GM12864 (cell line): ENCODE results near the gene ASCC3.

ENCODE experiments used
- DNase-seq: peaks from one replicate; pipeline ENCODE4 v3.0.0-alpha.2; 2011; ENCODE audit warnings: low read depth
- H3K4me3 ChIP-seq: 2 replicates; pipeline ENCODE4 v1.5.1; 2011; ENCODE audit warnings: mild to moderate bottlenecking, low read depth, low read length, control low read depth
- TF ChIP-seq, protein P1 (sequence below): IDR thresholded peaks from 2 replicates; pipeline ENCODE4 v1.5.1; 2011; ENCODE audit warnings: low read depth, mild to moderate bottlenecking, moderate library complexity, low read length, control low read depth, inconsistent platforms; ENCODE audit errors: missing control alignments

The ASCC3 gene

DNA sequence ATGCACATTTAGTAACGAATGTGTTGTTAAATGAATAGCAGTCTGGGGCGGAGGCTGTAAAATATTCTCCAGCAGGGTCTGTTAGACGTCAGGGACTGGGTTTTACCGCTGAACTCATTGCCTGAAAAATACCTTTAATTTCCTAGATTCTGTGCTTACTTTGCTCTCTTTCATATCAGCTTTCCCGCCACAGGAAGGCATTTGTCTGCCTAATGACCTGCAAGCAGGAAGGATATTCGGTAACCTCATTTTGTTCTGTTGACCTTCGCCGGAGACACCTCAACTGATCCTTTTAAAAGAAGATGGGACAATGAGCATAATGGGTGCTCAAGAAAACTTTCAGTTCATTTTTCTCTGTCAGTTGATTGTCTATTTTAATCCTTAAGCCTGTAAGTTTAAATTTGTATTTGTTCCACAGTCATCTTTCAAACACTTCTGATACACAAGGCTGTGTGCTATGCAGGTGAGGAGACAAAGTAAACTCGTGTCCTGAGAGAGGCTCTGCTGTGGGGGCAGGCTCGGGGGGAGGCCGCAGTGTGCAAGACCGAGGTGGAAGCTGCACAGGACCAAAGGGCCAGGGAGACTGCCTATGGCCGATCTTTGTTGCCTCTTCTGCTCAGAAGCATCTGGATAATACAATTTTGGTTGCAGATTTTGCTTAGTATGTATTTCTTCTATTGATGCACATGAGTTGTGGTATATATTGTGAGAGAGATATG, 389.0 kb downstream of the ASCC3 start:
- TF ChIP-seq, protein P1, sequence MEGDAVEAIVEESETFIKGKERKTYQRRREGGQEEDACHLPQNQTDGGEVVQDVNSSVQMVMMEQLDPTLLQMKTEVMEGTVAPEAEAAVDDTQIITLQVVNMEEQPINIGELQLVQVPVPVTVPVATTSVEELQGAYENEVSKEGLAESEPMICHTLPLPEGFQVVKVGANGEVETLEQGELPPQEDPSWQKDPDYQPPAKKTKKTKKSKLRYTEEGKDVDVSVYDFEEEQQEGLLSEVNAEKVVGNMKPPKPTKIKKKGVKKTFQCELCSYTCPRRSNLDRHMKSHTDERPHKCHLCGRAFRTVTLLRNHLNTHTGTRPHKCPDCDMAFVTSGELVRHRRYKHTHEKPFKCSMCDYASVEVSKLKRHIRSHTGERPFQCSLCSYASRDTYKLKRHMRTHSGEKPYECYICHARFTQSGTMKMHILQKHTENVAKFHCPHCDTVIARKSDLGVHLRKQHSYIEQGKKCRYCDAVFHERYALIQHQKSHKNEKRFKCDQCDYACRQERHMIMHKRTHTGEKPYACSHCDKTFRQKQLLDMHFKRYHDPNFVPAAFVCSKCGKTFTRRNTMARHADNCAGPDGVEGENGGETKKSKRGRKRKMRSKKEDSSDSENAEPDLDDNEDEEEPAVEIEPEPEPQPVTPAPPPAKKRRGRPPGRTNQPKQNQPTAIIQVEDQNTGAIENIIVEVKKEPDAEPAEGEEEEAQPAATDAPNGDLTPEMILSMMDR: no peak
- no peak for DNase-seq
- no peak overlapping the region for H3K4me3 ChIP-seq

DNA sequence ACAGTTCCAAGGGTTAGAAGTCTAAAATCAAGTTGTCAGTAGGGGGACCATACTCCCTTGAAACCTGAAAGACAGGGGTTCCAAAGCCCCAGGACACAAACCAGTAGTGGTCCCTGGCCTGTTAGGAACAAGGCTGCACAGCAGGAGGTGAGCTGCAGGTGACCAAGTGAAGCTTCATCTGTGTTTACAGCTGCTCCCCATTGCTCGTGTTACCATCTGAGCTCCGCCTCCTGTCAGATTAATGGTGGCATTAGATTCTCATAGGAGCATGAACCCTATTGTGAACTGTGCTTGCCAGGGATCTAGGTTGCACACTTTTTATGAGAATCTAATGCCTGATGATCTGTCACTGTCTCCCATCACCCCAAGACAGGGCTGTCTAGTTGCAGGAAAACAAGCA, 391.1 kb downstream of the ASCC3 start:
- no peak for DNase-seq
- TF ChIP-seq, protein P1: no peak

DNA sequence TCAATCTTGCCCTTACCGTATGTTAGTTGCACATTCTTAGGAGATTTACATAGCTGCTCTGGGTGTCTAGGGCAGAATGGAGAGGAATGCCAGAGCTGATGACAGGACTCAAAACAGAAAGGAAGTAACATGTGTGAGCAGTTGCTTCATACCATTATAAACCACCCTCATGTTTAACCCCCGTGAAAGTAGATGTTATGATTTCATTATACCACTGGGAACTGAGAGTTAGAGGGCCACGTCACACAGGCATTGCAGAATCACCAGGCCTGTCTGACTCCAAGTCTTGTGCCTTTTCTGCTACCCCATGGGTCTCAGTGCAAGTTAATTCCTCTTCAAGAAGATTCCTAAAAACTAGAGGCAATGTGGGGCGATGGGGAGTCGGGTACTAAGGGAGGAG, 392.9 kb downstream of the ASCC3 start:
- DNase-seq: no peak
- TF ChIP-seq, protein P1: no peak
- no peak overlapping the region for H3K4me3 ChIP-seq

More for the DNA sequence above, 391.1 kb downstream of the ASCC3 start:
- H3K4me3 ChIP-seq: no peak overlapping the region

DNA sequence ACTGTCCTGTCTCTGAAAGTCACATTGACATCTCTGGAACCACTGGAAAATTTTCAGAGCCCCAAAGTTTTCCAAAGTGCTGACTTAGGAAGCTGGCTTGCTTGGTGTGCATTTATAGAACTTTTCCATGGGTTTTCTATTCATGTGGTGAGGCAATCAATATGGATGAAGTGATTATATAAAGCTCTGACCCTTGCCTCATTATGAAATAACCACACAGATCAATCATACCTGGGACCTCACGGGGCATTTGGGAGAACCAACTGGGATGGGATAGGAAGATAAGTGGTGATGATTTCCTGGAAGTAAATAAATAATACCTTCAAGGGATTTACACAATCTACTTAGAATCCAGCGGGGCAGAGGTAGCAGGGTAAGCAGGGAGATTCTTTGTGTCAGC, 393.5 kb downstream of the ASCC3 start:
- DNase-seq: no peak
- TF ChIP-seq, protein P1: no peak
- no peak overlapping the region for H3K4me3 ChIP-seq

DNA sequence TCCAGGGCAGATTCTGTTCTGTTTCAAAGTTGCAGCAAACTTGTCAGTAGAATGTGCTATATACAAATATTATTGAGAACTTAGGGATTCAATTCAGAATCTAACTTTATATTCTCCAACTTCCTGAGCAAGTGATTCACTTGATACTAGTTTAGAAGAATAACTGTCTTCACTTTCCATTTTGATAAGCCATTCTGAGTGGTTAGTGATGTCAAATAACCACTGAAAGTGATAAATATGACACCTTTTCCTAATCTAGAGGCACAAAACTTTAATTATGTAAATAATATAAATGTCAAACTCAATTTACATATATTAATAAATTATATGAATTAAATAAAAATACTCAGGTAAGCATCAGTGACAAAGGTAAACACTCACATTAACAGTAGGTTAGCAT, 395.9 kb downstream of the ASCC3 start:
- TF ChIP-seq, protein P1: no peak
- H3K4me3 ChIP-seq: no peak overlapping the region
- no peak for DNase-seq

DNA sequence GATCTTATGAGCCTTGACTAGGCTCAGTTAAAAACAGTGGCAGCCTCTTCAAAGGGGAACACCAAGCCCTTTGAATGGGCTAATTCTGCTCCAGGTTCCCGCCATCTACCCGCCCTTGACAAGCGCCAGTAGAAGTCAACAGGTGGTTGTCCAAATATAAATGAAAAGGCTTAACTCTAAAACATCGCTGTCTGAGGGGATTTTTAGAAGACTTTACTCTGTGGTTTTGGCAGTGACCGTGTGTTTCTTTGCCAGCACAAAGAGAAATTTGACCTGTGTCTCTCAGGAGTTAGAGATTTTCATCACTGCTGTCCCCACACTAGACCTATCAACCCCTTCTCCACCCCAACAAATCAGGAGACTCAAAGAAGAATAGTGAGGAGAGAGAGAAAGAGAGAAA, 396.7 kb downstream of the ASCC3 start:
- H3K4me3 ChIP-seq: no peak overlapping the region
- TF ChIP-seq, protein P1: no peak
- no peak for DNase-seq

DNA sequence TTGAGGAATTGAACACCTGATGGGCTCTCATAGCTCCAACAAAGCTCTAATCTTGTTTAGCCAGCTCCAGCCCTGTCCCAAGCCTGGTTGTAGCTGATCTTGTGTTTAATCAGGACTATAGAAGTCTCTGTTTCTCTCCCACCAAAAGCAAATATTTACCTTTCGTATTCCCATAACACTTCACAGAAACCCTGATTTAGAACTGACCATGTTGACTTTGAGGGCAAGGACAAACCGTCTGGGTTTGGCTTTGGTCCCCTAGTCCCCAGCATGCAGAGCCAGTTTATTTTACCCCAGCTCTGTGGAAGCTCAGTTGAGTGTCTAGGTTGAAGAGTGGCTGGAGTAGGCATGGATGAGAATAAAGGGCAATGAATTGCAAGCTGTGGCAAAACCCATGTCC, 398.4 kb downstream of the ASCC3 start:
- no peak overlapping the region for H3K4me3 ChIP-seq
- TF ChIP-seq, protein P1: no peak
- no peak for DNase-seq
